Islet precursor cell (in vitro differentiated cells): Measurements from ENCODE around the gene ZBED1.
"Not testable (repeated sequence)": the region's sequence is repeated elsewhere in the genome, so short reads cannot be mapped to it uniquely, and the experiment has no call there.

Source experiments
- DNase-seq: peaks from one replicate; pipeline ENCODE4 v3.0.0-alpha.2; 2018

ZBED1 gene

GRCh38 chrX:2495595-2495994 lies 5.2 kb downstream of the ZBED1 start:
- no peak for DNase-seq

- DNase-seq: no peak
Measured at GRCh38 chrX:2492531-2493218, 8.1 kb downstream of the ZBED1 start.

DNA sequence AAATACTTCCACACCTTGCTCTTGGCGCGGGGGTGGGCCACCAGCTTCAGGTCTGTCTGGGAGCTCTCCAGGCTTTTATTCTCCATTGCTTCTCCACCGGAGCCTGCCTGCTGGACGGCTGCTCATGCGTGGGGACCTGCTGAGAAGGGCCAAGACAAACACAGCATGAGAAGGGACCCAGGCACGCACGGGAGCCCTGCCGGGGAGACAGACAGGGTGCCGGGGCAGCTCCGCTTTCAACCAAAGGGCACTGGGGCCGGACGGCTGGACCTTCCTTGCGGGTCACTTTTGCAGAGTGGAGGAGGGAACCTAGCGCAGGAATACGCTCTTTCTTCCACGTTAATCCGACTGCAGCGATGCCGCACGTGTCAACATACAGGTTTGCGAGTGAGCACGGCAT lies 10.1 kb downstream of the ZBED1 start:
- DNase-seq: no peak

- peak; percentile 40 for DNase-seq
Measured at GRCh38 chrX:2489446-2490445, 11.0 kb downstream of the ZBED1 start.

GRCh38 chrX:2488621-2489285 lies 12.0 kb downstream of the ZBED1 start:
- peak; percentile 40 for DNase-seq

- no peak for DNase-seq
Measured at GRCh38 chrX:2487366-2487765, 13.4 kb downstream of the ZBED1 start.

- no peak for DNase-seq
Measured at GRCh38 chrX:2486476-2487133, 14.2 kb downstream of the ZBED1 start.

DNA sequence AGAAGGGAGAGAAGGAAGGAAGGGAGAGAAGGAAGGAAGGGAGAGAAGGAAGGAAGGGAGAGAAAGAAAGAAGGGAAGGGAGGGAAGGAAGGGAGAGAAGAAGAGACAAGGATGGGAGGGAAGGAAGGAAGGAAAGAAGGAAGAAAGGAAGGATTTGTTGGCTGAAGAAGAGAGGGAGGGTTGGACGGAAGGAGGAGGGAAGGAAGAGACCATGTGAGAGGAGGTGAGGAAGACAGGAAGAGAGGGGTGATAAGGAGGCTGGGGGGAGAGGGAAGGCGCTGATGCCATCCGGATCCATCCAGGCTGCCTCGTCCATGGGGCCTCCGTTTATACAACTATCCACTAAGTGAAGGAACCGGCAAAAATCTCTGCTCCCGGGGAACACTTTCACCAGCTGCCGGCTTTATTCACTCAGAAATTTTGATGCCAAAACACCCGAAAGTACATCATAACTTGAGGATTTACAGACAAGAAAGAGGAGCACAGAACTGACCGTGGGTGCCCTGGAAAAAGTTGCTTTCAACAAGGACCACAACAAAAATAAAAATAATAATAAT lies 14.9 kb downstream of the ZBED1 start:
- DNase-seq: no peak

DNA sequence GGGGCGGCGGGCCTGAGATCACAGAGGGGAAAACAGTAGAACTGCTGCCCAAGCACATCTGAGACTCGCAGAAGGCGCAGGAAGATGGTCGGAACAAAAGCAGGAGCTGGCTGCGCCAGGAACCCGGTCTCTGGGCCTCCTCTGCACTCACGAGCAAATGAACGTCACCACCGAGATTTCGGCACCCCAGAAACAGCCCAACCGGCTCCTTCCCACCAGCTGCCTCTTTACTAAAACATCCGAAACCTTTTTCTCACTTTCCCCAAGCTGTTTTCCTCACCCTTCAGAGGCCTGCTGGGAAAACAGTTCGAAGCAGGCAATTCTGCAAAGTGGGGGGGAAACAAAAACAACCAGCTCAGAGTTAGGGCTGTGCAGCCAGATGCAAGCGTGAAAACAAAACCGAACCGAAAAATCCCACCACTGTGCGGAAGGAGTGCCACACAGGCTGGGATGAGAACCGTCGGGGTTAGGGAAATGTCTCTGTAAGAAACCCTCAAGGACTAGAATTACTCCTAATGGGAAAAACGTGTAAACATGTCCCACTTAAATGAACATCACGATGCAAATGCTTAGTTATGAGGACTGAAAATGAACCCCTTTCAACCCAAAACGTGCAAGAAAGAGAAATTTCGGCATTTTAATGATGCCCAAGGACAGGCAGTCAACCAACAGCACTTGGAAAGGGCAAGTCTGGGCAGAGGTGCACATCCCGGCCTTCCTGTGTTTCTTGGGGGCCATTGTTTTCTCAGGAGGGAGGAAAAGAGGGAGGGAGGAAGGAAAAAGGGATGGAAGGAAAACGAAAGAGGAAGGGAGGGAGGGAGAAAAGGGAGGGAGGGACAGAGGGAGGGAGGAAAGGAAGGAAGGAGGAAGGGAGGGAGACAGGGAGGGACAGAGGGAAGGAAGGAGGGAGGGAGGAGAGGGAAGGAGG lies 15.8 kb downstream of the ZBED1 start:
- DNase-seq: peak; percentile 36

GRCh38 chrX:2484256-2484655 lies 16.5 kb downstream of the ZBED1 start:
- peak; percentile 23 for DNase-seq

GRCh38 chrX:2483398-2484060 lies 17.2 kb downstream of the ZBED1 start:
- peak; percentile 27 for DNase-seq

GRCh38 chrX:2481597-2481996 lies 19.2 kb downstream of the ZBED1 start:
- DNase-seq: peak; percentile 39

DNA sequence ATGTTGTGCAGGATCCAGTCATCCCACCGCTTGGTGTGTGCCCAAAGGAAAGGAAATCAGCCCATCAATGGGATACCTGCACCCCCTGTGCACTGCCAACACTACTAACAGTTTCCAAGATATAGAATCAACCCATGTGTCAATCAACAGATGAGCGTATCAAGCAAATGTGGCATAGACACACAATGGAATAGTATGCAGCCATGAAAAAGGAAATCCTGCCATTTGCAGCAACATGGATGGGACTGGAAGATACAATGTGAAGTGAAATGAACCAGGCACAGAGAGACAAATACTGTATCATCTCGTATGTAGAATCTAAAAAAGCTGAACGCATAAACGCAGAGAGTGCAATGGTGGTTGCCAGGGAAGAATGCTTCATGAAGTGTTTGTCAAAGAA lies 20.8 kb downstream of the ZBED1 start:
- not testable (repeated sequence) for DNase-seq

GRCh38 chrX:2479420-2479780 lies 21.4 kb downstream of the ZBED1 start:
- DNase-seq: peak; percentile 24

- peak; percentile 35 for DNase-seq
Measured at GRCh38 chrX:2478546-2479419, 22.0 kb downstream of the ZBED1 start.

- DNase-seq: peak; percentile 50
Measured at GRCh38 chrX:2477313-2477712, 23.5 kb downstream of the ZBED1 start.

GRCh38 chrX:2474963-2475726 lies 25.6 kb downstream of the ZBED1 start:
- DNase-seq: peak; percentile 44

DNA sequence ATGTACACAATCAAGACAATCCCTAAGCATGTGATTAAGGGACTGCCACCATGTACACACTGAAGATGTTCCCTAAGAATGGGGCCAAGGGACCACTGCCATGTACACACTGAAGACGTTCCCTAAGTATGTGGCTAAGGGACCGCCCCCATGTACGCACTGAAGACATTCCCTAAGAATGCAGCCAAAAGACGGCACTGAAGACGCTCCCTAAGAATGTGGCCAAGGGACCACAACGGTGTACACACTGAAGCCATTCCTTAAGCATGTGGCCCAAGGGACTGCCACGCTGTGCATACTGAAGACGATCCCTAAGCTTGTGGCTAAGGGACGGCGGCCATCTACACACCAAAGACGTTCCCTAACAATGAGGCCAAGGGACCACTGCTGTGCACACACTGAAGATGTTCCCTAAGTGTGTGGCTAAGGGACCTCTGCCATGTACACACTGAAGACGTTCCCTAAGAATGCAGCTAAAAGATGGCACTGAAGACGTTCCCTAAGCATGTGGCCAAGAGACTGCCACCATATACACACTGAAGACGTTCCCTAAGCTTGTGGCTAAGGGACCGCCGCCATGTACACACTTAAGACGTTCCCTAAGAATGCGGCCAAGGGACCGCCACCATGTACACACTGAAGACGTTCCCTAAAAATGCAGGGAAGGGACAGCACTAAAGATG lies 26.4 kb downstream of the ZBED1 start:
- peak; percentile 39 for DNase-seq
